ENCODE data around the gene ITCH.

ITCH gene

DNA sequence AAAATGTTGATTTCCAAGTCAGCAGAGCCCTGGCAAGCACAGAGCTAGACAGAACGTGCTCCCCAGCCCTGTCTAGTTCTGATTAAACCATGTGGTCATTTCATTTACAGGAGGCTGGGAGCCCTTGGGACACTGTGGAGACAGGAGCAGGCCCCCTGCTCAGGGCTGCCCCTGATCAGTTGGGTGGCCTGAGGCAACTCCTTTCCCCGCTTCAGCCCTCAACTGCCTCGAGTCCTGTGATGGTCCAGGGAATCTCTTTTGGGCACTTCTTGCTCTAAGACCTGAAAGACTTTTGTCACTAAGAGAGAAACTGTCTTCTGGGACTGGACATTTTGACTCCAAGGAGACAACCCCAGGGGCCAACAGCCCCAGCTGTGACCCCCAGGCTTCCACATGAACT is 166.7 kb downstream of the ITCH start:
- no peaks in the 10 kb centered on the region for H3K4me1 Mint-ChIP-seq
- CTCF ChIA-PET = interaction anchor here (0.9 to 1.9 kb wide), 2 partner anchors 13 to 217 kb away, joined by 3 to 17 read pairs; no protein-coding TSS in a partner anchor
- peaks cover 36% of the 10 kb centered on the region for H3K36me3 Mint-ChIP-seq
- no peak overlapping the region for H3K27ac Mint-ChIP-seq
- no peaks in the 10 kb centered on the region for H3K27me3 Mint-ChIP-seq
- DNase-seq = peak; percentile 16
- H3K9me3 Mint-ChIP-seq = no peaks in the 10 kb centered on the region
- H3K4me3 Mint-ChIP-seq = no peak overlapping the region

GRCh38 chr20:34530342-34530741 is 167.3 kb downstream of the ITCH start:
- peaks cover 39% of the 10 kb centered on the region for H3K36me3 Mint-ChIP-seq
- peak; percentile 3 for DNase-seq
- no peak overlapping the region for H3K27ac Mint-ChIP-seq
- H3K27me3 Mint-ChIP-seq = no peaks in the 10 kb centered on the region
- CTCF ChIA-PET = interaction anchor here (0.9 to 1.9 kb wide), 3 partner anchors 14 to 340 kb away, joined by 3 to 17 read pairs (median 3); no protein-coding TSS in a partner anchor
- H3K9me3 Mint-ChIP-seq = no peaks in the 10 kb centered on the region
- H3K4me1 Mint-ChIP-seq = no peaks in the 10 kb centered on the region
- H3K4me3 Mint-ChIP-seq = no peak overlapping the region

DNA sequence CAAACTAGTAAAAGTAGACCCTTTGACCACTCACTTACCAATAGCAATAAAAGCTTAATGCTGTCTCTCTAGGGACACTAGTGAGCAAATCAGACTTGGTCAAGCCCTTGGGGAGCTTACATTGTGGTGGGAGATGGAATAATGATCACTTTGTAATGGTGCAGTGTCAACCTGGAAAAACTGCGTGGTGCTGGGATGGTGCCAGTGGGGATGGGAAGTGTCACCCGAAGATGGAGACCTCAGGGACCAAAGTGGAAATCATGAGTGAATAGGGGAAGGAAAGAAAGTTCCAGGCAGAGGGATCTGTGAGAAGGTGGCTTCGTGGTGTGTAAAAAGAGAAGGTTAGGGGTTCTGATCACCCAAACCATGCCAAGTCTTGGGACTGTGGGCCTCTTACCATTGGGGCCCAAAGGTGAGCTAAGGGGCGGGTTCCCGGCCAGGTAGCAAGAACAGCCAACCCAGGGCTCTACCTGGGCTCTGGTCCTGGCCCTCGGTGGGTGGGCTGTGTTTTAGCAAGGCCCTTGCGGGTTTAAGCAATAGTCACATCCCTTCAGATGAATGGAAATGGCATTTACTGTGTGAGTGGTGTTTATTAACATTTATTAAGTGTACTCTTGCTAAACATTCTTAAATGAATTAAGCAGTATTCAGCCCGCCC is 168.7 kb downstream of the ITCH start:
- CTCF ChIA-PET = interaction anchor here (0.7 to 1.9 kb wide), 5 partner anchors 8 to 341 kb away, joined by 3 to 17 read pairs (median 4); no protein-coding TSS in a partner anchor
- Mint-ChIP-seq H3K36me3 (peaks cover 36% of the 10 kb centered on the region), H3K9me3 (no peaks in the 10 kb centered on the region), H3K27me3 (no peaks in the 10 kb centered on the region), H3K4me3 (no peak overlapping the region), H3K4me1 (no peaks in the 10 kb centered on the region), H3K27ac (no peak overlapping the region)
- peak; percentile 5 for DNase-seq

DNA sequence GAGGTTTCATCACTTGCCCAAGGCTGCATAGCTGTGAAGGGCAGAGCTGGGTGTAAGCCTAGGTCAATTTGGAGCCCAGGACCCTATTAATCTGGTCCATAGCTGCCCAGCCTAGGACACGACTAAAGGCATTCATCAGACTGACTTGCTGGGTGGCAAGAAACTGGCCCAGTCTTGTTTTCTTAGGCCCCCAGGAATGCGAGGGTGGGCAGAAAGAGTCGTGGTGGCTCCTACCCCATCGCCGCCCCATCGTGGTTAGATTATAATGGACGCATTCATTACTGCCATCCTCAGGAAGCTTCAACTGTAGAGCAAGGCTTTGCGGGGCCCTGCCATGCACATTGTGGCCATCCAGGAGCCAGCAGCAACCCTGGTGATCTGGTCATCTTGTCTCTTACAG is 169.2 kb downstream of the ITCH start:
- Mint-ChIP-seq H3K4me3 (no peak overlapping the region), H3K36me3 (peaks cover 37% of the 10 kb centered on the region), H3K9me3 (no peaks in the 10 kb centered on the region), H3K27ac (no peak overlapping the region), H3K27me3 (no peaks in the 10 kb centered on the region), H3K4me1 (no peaks in the 10 kb centered on the region)
- no peak for DNase-seq
- CTCF ChIA-PET = interaction anchor here (0.7 to 1.2 kb wide), 2 partner anchors 220 to 223 kb away, joined by 3 to 4 read pairs; no protein-coding TSS in a partner anchor

DNA sequence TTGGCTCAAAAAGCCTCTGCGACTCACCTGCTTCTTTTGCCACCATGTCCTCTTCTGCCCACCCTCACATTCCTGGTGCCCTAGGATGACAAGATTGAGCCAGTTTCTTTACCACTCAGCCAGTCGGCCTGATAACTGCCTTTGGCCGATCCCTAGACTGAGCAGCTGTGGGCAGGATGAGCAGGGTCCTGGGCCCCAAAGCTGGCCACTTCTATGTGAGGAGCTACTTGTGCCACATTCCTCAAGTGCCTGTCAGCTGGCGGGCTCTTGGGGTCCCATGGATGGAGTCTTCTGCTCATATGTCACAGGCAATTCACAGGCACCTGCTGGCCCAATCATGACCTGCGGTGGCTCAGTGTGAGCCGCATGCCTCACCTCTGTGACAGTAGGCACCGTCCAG is 169.7 kb downstream of the ITCH start:
- H3K4me1 Mint-ChIP-seq = no peaks in the 10 kb centered on the region
- H3K9me3 Mint-ChIP-seq = no peaks in the 10 kb centered on the region
- H3K27ac Mint-ChIP-seq = no peak overlapping the region
- H3K27me3 Mint-ChIP-seq = no peaks in the 10 kb centered on the region
- CTCF ChIA-PET = no interaction called here
- no peak for DNase-seq
- H3K36me3 Mint-ChIP-seq = peaks cover 34% of the 10 kb centered on the region
- no peak overlapping the region for H3K4me3 Mint-ChIP-seq

- CTCF ChIA-PET = interaction anchor here (1.6 to 1.9 kb wide), 2 partner anchors 173 to 222 kb away, joined by 4 to 6 read pairs; no protein-coding TSS in a partner anchor
- no peak overlapping the region for H3K27ac Mint-ChIP-seq
- no peak for DNase-seq
- H3K36me3 Mint-ChIP-seq = peaks cover 29% of the 10 kb centered on the region
- no peaks in the 10 kb centered on the region for H3K4me1 Mint-ChIP-seq
- no peaks in the 10 kb centered on the region for H3K9me3 Mint-ChIP-seq
- no peak overlapping the region for H3K4me3 Mint-ChIP-seq
- H3K27me3 Mint-ChIP-seq = no peaks in the 10 kb centered on the region
Observed at GRCh38 chr20:34534391-34535165, 171.5 kb downstream of the ITCH start.

DNA sequence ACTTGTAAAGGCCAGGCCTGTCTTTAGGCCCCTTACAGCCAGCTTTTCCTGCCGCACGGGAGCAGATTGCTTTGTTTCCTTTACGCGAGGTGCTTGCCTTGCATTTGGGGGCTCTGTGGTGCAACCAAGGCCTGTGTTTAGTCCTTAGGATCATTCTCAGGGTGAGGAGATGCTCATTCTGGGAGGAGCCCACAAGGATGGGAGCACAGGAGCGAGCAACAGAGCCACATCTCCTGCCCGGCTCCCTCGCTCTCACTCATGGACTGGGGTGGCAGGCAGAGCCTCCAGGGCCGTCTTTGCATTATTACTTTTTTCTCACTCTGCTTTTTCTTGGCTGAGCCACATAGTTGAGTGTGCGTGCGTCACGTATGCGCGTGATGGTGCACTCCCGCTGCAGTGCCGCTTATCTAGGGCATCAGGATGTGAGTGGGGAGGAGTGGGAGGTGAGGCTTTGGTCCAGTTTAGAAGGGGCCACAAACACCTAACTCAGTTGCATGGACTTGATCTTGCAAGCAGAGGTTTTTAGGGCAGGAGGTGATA is 172.3 kb downstream of the ITCH start:
- no peak for DNase-seq
- H3K9me3 Mint-ChIP-seq = no peaks in the 10 kb centered on the region
- no peak overlapping the region for H3K4me3 Mint-ChIP-seq
- no peaks in the 10 kb centered on the region for H3K4me1 Mint-ChIP-seq
- H3K27me3 Mint-ChIP-seq = no peaks in the 10 kb centered on the region
- H3K36me3 Mint-ChIP-seq = peaks cover 28% of the 10 kb centered on the region
- CTCF ChIA-PET = interaction anchor here (1.0 to 6.3 kb wide), 5 partner anchors 172 to 238 kb away, joined by 3 to 63 read pairs (median 6); no protein-coding TSS in a partner anchor
- no peak overlapping the region for H3K27ac Mint-ChIP-seq

DNA sequence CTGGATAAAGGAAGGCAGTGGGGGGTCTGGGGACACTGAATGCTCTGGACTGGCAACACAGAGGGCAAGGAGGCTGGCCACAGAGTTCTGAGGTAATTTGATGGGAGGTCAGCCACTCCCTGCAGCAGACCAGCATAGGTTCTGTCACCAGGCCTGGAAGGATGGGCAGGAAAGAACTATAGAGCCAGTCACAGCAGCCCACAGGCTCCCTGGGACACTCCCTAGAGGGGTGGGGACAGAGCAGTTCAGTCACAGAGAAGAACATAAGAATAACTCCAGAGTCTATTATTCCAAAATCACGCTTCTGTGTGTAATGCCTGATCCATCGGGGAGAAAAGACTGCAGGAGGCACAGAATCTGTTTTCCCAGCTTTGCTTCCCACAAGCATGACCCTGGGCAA is 172.8 kb downstream of the ITCH start:
- Mint-ChIP-seq H3K4me3 (no peak overlapping the region), H3K36me3 (peaks cover 30% of the 10 kb centered on the region), H3K27me3 (no peaks in the 10 kb centered on the region), H3K27ac (no peak overlapping the region), H3K4me1 (peaks cover 1% of the 10 kb centered on the region), H3K9me3 (no peaks in the 10 kb centered on the region)
- CTCF ChIA-PET = interaction anchor here (1.0 to 6.3 kb wide), 4 partner anchors 168 to 238 kb away, joined by 3 to 63 read pairs (median 10); partner anchors contain the start of gene TP53INP2
- no peak for DNase-seq

DNA sequence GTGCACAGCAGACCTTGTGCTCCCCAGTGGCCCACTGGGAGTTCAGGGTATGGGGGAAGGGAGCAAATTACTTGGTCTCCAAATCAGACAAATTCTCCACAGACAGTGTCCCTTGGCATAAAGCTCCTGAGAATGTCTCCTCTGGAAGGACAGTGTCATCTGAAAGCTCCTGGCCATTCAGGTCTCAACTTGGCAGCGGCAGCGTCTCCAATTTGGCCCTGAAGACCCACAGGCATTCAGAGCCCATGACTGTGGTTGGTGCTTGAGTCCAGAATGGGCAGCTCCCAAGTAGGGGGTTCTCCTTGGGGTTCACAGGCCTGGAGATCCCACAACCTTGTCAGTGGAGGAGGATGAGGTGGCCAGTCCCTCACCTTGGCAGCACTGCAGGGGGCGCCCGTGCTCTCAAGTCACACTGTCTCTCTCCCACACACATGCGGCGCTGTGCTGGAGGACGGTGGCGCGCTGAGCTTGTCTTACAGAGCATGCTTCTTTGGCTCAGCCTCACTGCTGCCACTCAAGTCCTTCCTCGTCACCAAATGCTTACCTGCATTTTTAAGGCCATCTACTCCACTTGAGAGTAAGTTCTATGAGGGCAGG is 173.8 kb downstream of the ITCH start:
- Mint-ChIP-seq H3K9me3 (no peaks in the 10 kb centered on the region), H3K4me1 (peaks cover 9% of the 10 kb centered on the region), H3K36me3 (peaks cover 37% of the 10 kb centered on the region), H3K27ac (no peak overlapping the region), H3K4me3 (no peak overlapping the region), H3K27me3 (no peaks in the 10 kb centered on the region)
- CTCF ChIA-PET = interaction anchor here (0.5 to 6.3 kb wide), 10 partner anchors 13 to 1168 kb away, joined by 3 to 63 read pairs (median 3); partner anchors contain the start of gene TP53INP2
- peak; percentile 62 for DNase-seq

DNA sequence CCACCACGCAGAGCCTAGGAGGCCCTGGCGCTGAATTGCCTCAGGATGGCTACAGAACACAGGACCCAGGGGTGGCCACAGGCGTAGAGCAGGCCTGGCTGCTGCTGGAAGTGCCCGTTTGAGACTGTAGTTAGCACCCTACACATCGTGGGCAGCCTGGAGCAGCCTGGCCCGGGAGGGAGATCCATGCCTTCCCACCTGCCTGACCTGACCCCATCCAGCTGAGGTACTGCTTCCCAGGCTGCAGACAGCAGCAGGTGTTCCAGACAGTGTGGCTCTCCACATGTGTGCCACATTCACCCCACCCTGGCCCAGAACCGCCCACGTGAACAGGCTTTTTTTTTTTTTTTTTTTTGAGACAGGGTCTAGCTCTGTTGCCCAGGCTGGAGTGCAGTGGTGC is 174.6 kb downstream of the ITCH start:
- CTCF ChIA-PET = interaction anchor here (0.6 to 6.3 kb wide), 15 partner anchors 21 to 347 kb away, joined by 3 to 63 read pairs (median 3); partner anchors contain the start of gene TP53INP2
- Mint-ChIP-seq H3K4me3 (no peak overlapping the region), H3K4me1 (peaks cover 11% of the 10 kb centered on the region), H3K27me3 (no peaks in the 10 kb centered on the region), H3K9me3 (no peaks in the 10 kb centered on the region), H3K36me3 (peaks cover 39% of the 10 kb centered on the region), H3K27ac (no peak overlapping the region)
- no peak for DNase-seq

DNA sequence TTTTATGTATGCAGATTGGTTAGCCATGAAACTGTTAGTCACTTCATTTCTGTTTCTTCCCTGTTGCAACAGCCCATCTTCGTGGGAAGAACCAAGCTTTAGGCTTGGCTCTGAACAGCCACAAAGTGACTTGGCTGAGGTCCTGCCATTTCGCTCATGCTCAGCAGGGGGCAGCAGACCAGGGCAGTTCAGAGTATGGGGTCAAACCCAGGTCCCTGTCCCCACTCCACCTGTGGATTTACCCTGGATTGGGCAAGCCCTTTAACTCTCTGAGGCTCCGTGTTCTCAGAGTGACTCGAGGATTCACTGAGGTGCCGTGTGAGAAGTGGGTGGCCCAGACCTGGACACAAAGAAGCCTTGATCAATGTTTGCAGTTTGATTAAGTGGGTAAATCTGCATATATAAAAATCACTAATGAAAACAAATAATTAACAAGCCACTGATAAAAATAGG is 175.6 kb downstream of the ITCH start:
- Mint-ChIP-seq H3K36me3 (peaks cover 39% of the 10 kb centered on the region), H3K27me3 (no peaks in the 10 kb centered on the region), H3K4me1 (peaks cover 11% of the 10 kb centered on the region), H3K9me3 (no peaks in the 10 kb centered on the region), H3K27ac (peak overlapping the region; percentile 7), H3K4me3 (no peak overlapping the region)
- peak; percentile 72 for DNase-seq
- CTCF ChIA-PET = interaction anchor here (0.6 to 6.3 kb wide), 19 partner anchors 9 to 348 kb away, joined by 3 to 63 read pairs (median 3); no protein-coding TSS in a partner anchor

GRCh38 chr20:34539756-34540155 is 176.7 kb downstream of the ITCH start:
- H3K27me3 Mint-ChIP-seq = no peaks in the 10 kb centered on the region
- DNase-seq = no peak
- no peak overlapping the region for H3K27ac Mint-ChIP-seq
- no peak overlapping the region for H3K4me3 Mint-ChIP-seq
- CTCF ChIA-PET = interaction anchor here (1.2 to 6.3 kb wide), 9 partner anchors 8 to 230 kb away, joined by 3 to 63 read pairs (median 7); no protein-coding TSS in a partner anchor
- H3K36me3 Mint-ChIP-seq = peaks cover 39% of the 10 kb centered on the region
- peaks cover 20% of the 10 kb centered on the region for H3K4me1 Mint-ChIP-seq
- H3K9me3 Mint-ChIP-seq = no peaks in the 10 kb centered on the region

GRCh38 chr20:34540596-34541263 is 177.7 kb downstream of the ITCH start:
- no peak overlapping the region for H3K27ac Mint-ChIP-seq
- H3K4me3 Mint-ChIP-seq = no peak overlapping the region
- peaks cover 3% of the 10 kb centered on the region for H3K27me3 Mint-ChIP-seq
- H3K9me3 Mint-ChIP-seq = no peaks in the 10 kb centered on the region
- H3K36me3 Mint-ChIP-seq = peaks cover 31% of the 10 kb centered on the region
- DNase-seq = no peak
- CTCF ChIA-PET = interaction anchor here (0.9 to 6.3 kb wide), 6 partner anchors 10 to 229 kb away, joined by 3 to 63 read pairs (median 6); no protein-coding TSS in a partner anchor
- peaks cover 21% of the 10 kb centered on the region for H3K4me1 Mint-ChIP-seq

Data from activated naive CD4-positive, alpha-beta T cell treated with anti-CD3 and anti-CD28 coated beads, Interleukin-2, amount 10 ng/mL, durations not matched to agents 7 days and 5 days (primary cell).